ENCODE results near the gene ZNF775.

The ZNF775 gene

DNA sequence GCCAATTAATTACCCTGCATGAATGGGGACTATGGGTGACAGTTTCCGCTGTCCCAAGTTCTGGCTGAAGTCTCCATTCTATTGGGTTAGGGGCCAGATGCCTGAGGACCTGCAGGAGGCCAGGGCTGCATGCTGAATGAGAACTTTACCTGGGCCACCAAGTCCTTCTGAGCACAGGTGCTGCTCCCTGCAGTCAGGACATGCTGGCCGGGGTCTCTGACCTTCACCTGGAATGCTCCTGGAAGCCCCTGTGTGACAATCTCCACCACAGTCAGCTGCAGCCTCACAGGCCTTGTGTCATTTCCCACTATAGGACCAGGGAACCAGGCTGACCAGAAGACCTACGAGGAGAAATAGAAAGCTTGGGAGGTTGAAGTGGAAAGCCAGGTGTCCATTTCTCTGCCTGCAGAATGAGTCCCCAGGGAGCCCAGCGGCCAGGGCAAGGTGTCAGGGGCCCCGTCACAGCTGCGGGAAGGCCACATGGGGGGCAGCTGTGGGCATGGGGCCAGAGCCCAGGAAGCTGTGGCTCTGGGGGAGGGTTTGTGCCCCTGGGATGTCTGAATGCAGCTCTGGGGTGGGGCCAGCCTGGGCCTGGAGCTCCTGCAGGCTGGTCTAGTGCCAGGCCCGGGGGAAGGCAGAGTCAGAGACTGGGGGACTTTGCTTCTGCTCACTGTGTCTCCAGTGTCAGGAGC is 65.7 kb downstream of the ZNF775 start:
- DNase-seq: no peak

DNA sequence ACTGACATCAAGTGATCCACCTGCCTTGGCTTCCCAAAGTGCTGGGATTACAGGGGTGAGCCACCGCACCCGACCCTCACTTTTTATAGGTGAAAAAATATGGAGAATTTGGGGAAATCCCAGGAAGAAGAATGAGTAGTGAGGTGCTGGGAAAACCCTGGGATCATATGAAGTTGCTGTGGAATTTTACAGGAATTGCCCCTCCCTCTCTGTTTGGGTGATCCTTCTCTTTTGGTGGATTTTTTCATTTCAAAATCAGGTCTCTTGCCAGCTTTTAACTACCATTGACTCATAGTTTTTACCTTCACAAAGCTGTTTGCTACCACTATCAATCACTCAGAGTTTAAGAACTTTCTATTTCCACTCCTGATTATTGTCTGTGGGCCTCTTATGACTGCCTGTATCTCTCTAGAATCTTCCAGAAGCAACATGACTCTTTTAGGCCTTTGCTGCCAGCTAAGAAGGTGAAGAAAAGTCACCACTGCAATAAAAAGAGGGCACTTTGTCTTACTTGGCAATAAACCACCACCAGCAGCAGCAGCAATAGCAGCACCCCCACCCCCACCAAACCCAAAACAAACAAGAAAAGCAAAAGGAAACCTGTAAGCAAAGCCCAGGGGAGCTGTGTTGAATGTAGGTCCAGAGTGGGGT is 67.3 kb downstream of the ZNF775 start:
- no peak for DNase-seq
